GM18502 (cell line): ENCODE data around the gene KLHL22.
"Not testable (repeated sequence)": the region's sequence is repeated elsewhere in the genome, so short reads cannot be mapped to it uniquely, and the experiment has no call there.

Source experiments
- ATAC-seq: cut with Tn5 transposase; IDR thresholded peaks from one replicate; pipeline ENCODE4 v1.9.1; 2021; ENCODE audit warnings: mild to moderate bottlenecking; ENCODE audit not compliant: unreplicated experiment, poor library complexity

KLHL22 gene

GRCh38 chr22:20472629-20473442, 22.8 kb downstream of the KLHL22 start:
- no peak for ATAC-seq

DNA sequence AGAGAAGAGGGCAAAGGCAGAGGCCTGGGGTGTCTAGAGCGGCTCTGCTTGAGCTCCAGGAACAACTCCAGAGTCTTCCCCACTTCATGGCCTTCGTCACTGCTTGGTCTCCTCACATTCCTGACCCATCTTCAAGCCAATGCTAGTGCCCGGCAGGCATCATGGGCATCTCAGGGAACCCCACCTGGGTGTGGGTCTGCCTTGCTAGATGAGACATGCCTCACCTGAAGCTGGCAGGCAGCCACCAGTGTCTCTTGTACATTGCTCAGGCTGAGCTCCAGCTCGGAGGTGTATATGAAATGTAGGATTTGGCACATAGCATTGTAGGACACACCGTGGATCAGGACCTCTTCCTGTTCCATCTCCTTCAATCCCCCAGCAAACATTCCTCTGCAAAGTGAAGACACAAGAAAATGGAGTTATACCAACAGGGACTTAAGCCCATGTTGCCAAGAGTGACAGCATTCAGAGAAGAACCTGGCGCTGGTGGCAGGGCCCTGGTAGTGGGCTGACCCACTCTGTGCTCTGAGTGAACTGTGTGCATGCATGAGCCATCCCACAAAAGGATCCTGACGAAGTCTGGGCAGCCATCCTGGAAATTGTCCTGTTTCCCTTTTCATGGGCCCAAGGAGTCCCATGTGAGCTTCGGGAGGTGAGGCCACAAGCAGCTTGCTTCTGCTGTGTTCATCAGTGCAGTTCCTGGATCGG, 24.3 kb downstream of the KLHL22 start:
- ATAC-seq = no peak

- not testable (repeated sequence) for ATAC-seq
Measured at GRCh38 chr22:20470525-20470924, 25.1 kb downstream of the KLHL22 start.

- no peak for ATAC-seq
Measured at GRCh38 chr22:20469110-20469868, 26.3 kb downstream of the KLHL22 start.

- no peak for ATAC-seq
Measured at GRCh38 chr22:20466659-20467379, 28.8 kb downstream of the KLHL22 start.

DNA sequence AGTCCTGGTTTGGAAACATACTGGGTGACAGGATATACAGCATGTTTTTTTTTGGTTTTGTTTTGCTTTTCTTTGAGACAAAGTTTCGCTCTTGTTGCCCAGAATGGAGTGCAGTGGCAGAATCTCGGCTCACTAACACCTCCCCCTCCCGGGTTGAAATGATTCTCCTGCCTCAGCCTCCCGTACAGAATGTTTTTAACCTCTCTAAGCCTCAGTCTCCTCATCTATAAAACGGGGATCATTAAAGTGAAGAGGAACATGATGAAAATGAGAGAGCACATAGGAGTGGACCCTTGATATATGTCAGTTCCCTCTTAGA, 29.9 kb downstream of the KLHL22 start:
- ATAC-seq = no peak

DNA sequence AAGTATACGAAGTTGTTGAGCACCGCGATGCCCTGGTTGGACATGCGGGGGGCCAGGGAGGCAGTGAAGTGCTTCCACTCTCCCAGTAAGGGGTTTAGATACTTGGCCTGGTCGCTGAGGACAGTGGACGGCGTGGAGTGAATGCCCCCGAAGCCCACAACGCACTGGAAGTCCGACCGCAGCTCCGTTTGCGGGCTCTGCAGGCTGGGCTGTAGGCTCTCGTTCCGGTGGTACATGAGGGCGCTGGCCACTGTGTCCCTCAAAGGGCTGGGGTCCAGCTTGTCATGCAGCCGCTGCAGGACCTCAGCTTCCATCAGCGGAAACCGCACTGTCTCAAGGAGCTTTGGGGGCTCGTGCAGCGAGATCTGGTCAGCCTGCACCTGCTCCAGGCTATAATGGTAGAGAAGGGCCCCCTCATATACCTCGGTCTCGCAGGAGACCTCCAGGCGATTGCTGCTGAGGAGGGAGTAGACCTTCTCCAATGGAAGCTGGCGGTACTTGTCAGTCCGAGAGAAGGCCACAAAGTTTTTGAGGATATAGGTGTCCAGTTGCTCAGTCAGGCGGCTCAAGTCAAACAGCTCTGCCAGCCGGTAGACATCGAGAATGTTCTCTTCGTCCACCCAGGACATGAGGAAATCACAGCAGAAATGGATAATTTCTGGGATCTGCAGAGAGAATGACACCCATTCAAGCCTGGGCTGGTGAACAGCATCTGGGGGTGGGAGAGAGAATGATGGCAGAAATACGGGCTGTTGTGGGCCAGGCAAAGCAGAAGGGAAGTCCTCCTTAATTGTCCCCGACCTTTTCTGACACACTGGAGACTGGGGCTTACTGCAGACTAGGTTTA, 30.5 kb downstream of the KLHL22 start:
- ATAC-seq = no peak

DNA sequence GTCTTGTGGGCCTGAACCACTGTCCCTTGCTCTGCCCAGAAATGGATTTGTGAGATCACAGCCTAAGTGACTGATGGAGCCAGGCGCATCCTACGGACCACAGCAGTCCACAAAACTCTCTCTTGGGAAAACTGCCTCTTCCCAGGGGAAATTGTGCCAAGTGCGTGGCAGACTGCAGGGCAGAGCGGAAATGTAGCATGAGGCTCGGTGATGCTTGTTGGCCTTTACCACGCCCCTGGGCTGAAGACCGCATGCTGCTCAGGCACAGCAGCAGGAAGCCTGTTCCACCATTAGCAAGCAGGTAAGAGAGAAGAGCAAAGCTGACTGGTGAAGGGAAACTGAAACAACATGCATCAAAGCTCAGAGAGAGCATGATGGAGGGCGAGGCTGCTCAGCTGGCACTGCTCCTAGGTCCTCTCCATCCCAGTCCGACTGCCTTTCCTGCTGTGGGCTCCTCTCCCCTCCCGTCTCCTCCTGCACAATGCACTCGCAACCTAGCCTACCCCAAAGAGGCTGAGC, 31.4 kb downstream of the KLHL22 start:
- ATAC-seq = no peak

- ATAC-seq = no peak
Measured at GRCh38 chr22:20463324-20464095, 32.1 kb downstream of the KLHL22 start.

- ATAC-seq = no peak
Measured at GRCh38 chr22:20459862-20460261, 35.7 kb downstream of the KLHL22 start.

GRCh38 chr22:20459152-20459542, 36.4 kb downstream of the KLHL22 start:
- no peak for ATAC-seq

DNA sequence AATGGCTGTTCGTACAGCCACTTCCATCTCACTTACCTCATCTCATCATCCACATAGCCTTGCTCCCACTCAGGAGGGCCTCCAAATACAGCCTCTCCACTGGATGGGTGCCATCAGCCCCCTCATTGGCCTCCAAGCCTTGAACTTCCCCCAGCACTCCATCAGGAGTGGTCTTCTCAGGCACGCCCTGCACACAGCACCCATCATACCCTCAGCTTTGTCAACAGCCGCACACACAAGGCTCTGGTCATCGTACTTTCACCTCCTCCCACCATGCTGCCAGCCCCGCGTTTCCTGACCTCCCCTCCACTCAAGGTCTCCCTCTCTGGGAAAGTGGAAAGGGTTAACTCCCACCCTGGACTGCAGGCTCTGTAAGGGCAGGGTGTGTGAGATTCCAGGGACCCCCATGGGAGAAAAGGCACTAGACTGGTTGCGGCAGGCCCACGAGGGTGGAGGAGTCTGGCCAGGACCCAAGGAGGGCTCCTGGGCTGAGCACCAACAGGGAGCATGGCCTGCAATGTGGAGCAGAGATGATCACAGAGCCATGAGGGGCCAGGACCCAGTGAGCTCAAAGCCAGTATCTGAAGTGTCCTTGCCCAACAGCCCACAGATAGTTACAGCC, 37.0 kb downstream of the KLHL22 start:
- ATAC-seq = no peak

DNA sequence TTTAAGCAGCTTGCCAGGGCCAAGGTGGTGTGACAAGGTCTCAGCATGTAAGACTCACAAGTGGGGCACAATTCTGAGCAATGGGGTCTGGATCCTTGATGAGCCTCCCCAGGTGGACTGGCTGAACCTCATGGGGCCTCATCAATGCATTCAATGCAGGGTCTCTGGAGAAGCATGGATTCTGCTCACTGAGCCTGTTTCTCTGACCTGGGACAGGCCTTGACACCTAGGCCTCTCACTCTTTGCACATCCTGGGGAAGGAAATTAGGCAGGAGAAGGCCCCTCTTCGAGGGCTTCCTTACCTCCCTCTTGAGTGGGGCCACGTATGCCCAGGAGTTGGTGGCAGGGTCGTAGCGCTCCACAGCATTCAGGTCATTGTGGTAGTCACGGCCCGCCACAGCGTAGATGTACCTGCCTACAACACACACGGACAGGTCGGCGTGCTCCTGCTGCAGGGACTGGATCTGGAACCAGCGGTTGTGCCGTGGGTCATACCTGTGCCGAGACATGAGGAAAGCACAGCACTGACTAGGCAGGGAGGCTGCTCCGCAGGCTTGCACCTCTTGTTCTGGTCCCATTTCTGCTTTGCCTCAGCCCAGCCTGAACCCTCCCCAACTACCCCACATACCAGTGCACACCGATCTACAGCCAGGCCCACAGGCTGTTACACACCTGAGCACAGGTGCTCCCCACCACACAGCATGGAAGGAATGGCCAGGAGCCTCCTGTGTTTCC, 37.9 kb downstream of the KLHL22 start:
- no peak for ATAC-seq

- no peak for ATAC-seq
Measured at GRCh38 chr22:20456722-20457076, 38.9 kb downstream of the KLHL22 start.

- ATAC-seq = no peak
Measured at GRCh38 chr22:20456064-20456721, 39.4 kb downstream of the KLHL22 start.

DNA sequence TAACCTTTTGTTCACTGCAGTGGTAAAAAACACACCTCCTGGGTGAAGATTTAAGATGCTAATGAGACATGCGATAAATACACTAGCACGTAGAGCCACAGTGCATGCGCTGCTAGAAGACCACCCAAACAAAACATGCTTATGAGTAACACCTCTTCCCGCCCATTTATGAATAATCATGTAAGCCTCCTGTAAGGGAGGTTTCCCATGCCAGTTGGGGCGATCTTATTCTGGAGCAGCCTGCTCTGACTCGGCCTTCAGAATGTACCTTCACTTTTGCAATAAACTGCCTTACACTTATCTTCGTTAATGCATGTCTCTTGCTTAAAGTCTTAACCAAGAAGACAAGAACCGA, 39.9 kb downstream of the KLHL22 start:
- ATAC-seq = no peak

GRCh38 chr22:20453222-20453621, 42.4 kb downstream of the KLHL22 start:
- no peak for ATAC-seq
